ENCODE measurements around the gene KIF12.

- TF ChIP-seq CTCF (conservative IDR thresholded peaks at IDR 0.05 in 1 of 2, IDR thresholded peaks at IDR 0.05 in 1 of 2; ENCODE audit: extremely low read depth in 1 of 2, insufficient read depth in 1 of 2, low read depth in 1 of 2, low read length in 2 of 2) (no peak), EZH2 (IDR thresholded peaks at IDR 0.05; ENCODE audit: borderline replicate concordance, low read length) (no peak)
Measured at GRCh38 chr9:114112778-114113584, 13.9 kb upstream of the KIF12 start.

Data from mammary epithelial cell (primary cell).